ENCODE measurements around the gene SLC9B2.
A peak's percentile ranks its signal among the peaks of the same experiment; 100 is the strongest.

The SLC9B2 gene

GRCh38 chr4:103085555-103086196 lies 9.1 kb upstream of the SLC9B2 start:
- Histone ChIP-seq H3K27me3 (ENCODE audit: control insufficient read depth in 5 of 5, insufficient read depth in 4 of 5, low read length in 5 of 5) (no peaks in the 10 kb centered on the region), H3K4me3 (ENCODE audit: low read depth in 1 of 5, low read length in 5 of 5) (no peak overlapping the region), H3K36me3 (ENCODE audit: control insufficient read depth in 5 of 5, insufficient read depth in 5 of 5, low read length in 5 of 5) (peaks cover 47 to 67% (median 57%) of the 10 kb centered on the region in 5 donors), H3K27ac (ENCODE audit: low read depth, low read length) (no peak overlapping the region), H3K9ac (ENCODE audit: low read length in 5 of 5) (no peak overlapping the region), H3K9me3 (ENCODE audit: control insufficient read depth in 5 of 5, low read length in 5 of 5) (no peaks in the 10 kb centered on the region), H3K4me1 (ENCODE audit: control insufficient read depth in 5 of 5, insufficient read depth in 5 of 5, low read length in 5 of 5) (no peaks in the 10 kb centered on the region)

- no peaks in the 10 kb centered on the region for H3K27me3 ChIP-seq (ENCODE audit: control insufficient read depth in 5 of 5, insufficient read depth in 4 of 5, low read length in 5 of 5)
- no peak overlapping the region for H3K4me3 ChIP-seq (ENCODE audit: low read depth in 1 of 5, low read length in 5 of 5)
- peaks cover 8 to 21% (median 13%) of the 10 kb centered on the region in 5 donors for H3K36me3 ChIP-seq (ENCODE audit: control insufficient read depth in 5 of 5, insufficient read depth in 5 of 5, low read length in 5 of 5)
- no peak overlapping the region for H3K9ac ChIP-seq (ENCODE audit: low read length in 5 of 5)
- peaks cover 0 to 17% (median 16%) of the 10 kb centered on the region in 5 donors for H3K4me1 ChIP-seq (ENCODE audit: control insufficient read depth in 5 of 5, insufficient read depth in 5 of 5, low read length in 5 of 5)
- H3K9me3 ChIP-seq (ENCODE audit: control insufficient read depth in 5 of 5, low read length in 5 of 5), result no peaks in the 10 kb centered on the region
- H3K27ac ChIP-seq (ENCODE audit: low read depth, low read length), result no peak overlapping the region
These were observed 3.1 kb upstream of the SLC9B2 start for GRCh38 chr4:103079621-103080020.

- peak overlapping the region; percentile 60 to 88 (median 82) for H3K4me3 ChIP-seq (ENCODE audit: low read depth in 1 of 5, low read length in 5 of 5)
- H3K36me3 ChIP-seq (ENCODE audit: control insufficient read depth in 5 of 5, insufficient read depth in 5 of 5, low read length in 5 of 5), result peaks cover 0 to 16% (median 8%) of the 10 kb centered on the region in 5 donors
- peaks cover 0 to 21% (median 16%) of the 10 kb centered on the region in 5 donors for H3K4me1 ChIP-seq (ENCODE audit: control insufficient read depth in 5 of 5, insufficient read depth in 5 of 5, low read length in 5 of 5)
- H3K27ac ChIP-seq (ENCODE audit: low read depth, low read length), result peak overlapping the region; percentile 85
- H3K27me3 ChIP-seq (ENCODE audit: control insufficient read depth in 5 of 5, insufficient read depth in 4 of 5, low read length in 5 of 5), result no peaks in the 10 kb centered on the region
- H3K9me3 ChIP-seq (ENCODE audit: control insufficient read depth in 5 of 5, low read length in 5 of 5), result no peaks in the 10 kb centered on the region
- peak overlapping the region; percentile 69 to 93 (median 83) for H3K9ac ChIP-seq (ENCODE audit: low read length in 5 of 5)
These were observed 441 bp downstream of the SLC9B2 start for GRCh38 chr4:103075894-103076746.

- Histone ChIP-seq H3K27ac (ENCODE audit: low read depth, low read length) (peak overlapping the region; percentile 85), H3K36me3 (ENCODE audit: control insufficient read depth in 5 of 5, insufficient read depth in 5 of 5, low read length in 5 of 5) (peaks cover 0 to 11% (median 4%) of the 10 kb centered on the region in 5 donors), H3K4me1 (ENCODE audit: control insufficient read depth in 5 of 5, insufficient read depth in 5 of 5, low read length in 5 of 5) (peaks cover 0 to 21% (median 16%) of the 10 kb centered on the region in 5 donors), H3K9me3 (ENCODE audit: control insufficient read depth in 5 of 5, low read length in 5 of 5) (no peaks in the 10 kb centered on the region), H3K27me3 (ENCODE audit: control insufficient read depth in 5 of 5, insufficient read depth in 4 of 5, low read length in 5 of 5) (no peaks in the 10 kb centered on the region), H3K9ac (ENCODE audit: low read length in 5 of 5) (peak overlapping the region in 4 of 5 donors; percentile 69 to 93 (median 87)), H3K4me3 (ENCODE audit: low read depth in 1 of 5, low read length in 5 of 5) (peak overlapping the region; percentile 60 to 88 (median 82))
These were observed 1.1 kb downstream of the SLC9B2 start for GRCh38 chr4:103075435-103075893.

- H3K27ac ChIP-seq (ENCODE audit: low read depth, low read length), result no peak overlapping the region
- peak overlapping the region in 2 of 5 donors; percentile 60 to 84 for H3K4me3 ChIP-seq (ENCODE audit: low read depth in 1 of 5, low read length in 5 of 5)
- no peak overlapping the region for H3K9ac ChIP-seq (ENCODE audit: low read length in 5 of 5)
- no peaks in the 10 kb centered on the region for H3K27me3 ChIP-seq (ENCODE audit: control insufficient read depth in 5 of 5, insufficient read depth in 4 of 5, low read length in 5 of 5)
- no peaks in the 10 kb centered on the region for H3K9me3 ChIP-seq (ENCODE audit: control insufficient read depth in 5 of 5, low read length in 5 of 5)
- peaks cover 0 to 10% (median 4%) of the 10 kb centered on the region in 5 donors for H3K36me3 ChIP-seq (ENCODE audit: control insufficient read depth in 5 of 5, insufficient read depth in 5 of 5, low read length in 5 of 5)
- peaks cover 0 to 21% (median 16%) of the 10 kb centered on the region in 5 donors for H3K4me1 ChIP-seq (ENCODE audit: control insufficient read depth in 5 of 5, insufficient read depth in 5 of 5, low read length in 5 of 5)
These were observed 1.7 kb downstream of the SLC9B2 start for GRCh38 chr4:103074744-103075434.

GRCh38 chr4:103073792-103074438 lies 2.6 kb downstream of the SLC9B2 start:
- Histone ChIP-seq H3K27ac (ENCODE audit: low read depth, low read length) (no peak overlapping the region), H3K4me1 (ENCODE audit: control insufficient read depth in 5 of 5, insufficient read depth in 5 of 5, low read length in 5 of 5) (peaks cover 0 to 21% (median 16%) of the 10 kb centered on the region in 5 donors), H3K9ac (ENCODE audit: low read length in 5 of 5) (no peak overlapping the region), H3K36me3 (ENCODE audit: control insufficient read depth in 5 of 5, insufficient read depth in 5 of 5, low read length in 5 of 5) (peaks cover 0 to 2% (median 0%) of the 10 kb centered on the region in 5 donors), H3K9me3 (ENCODE audit: control insufficient read depth in 5 of 5, low read length in 5 of 5) (no peaks in the 10 kb centered on the region), H3K4me3 (ENCODE audit: low read depth in 1 of 5, low read length in 5 of 5) (no peak overlapping the region), H3K27me3 (ENCODE audit: control insufficient read depth in 5 of 5, insufficient read depth in 4 of 5, low read length in 5 of 5) (no peaks in the 10 kb centered on the region)

GRCh38 chr4:103067841-103068547 lies 8.6 kb downstream of the SLC9B2 start:
- H3K27ac ChIP-seq (ENCODE audit: low read depth, low read length), result no peak overlapping the region
- H3K36me3 ChIP-seq (ENCODE audit: control insufficient read depth in 5 of 5, insufficient read depth in 5 of 5, low read length in 5 of 5), result peaks cover 0 to 5% (median 4%) of the 10 kb centered on the region in 5 donors
- H3K9me3 ChIP-seq (ENCODE audit: control insufficient read depth in 5 of 5, low read length in 5 of 5), result no peaks in the 10 kb centered on the region

GRCh38 chr4:103060453-103061148 lies 16.0 kb downstream of the SLC9B2 start:
- no peak overlapping the region for H3K4me3 ChIP-seq (ENCODE audit: low read depth in 1 of 5, low read length in 5 of 5)
- H3K4me1 ChIP-seq (ENCODE audit: control insufficient read depth in 5 of 5, insufficient read depth in 5 of 5, low read length in 5 of 5), result no peaks in the 10 kb centered on the region
- no peaks in the 10 kb centered on the region for H3K27me3 ChIP-seq (ENCODE audit: control insufficient read depth in 5 of 5, insufficient read depth in 4 of 5, low read length in 5 of 5)
- no peak overlapping the region for H3K27ac ChIP-seq (ENCODE audit: low read depth, low read length)
- H3K9ac ChIP-seq (ENCODE audit: low read length in 5 of 5), result no peak overlapping the region
- no peaks in the 10 kb centered on the region for H3K9me3 ChIP-seq (ENCODE audit: control insufficient read depth in 5 of 5, low read length in 5 of 5)
- H3K36me3 ChIP-seq (ENCODE audit: control insufficient read depth in 5 of 5, insufficient read depth in 5 of 5, low read length in 5 of 5), result peaks cover 0 to 4% (median 0%) of the 10 kb centered on the region in 5 donors

More at GRCh38 chr4:103067841-103068547, 8.6 kb downstream of the SLC9B2 start:
- Histone ChIP-seq H3K4me3 (ENCODE audit: low read depth in 1 of 5, low read length in 5 of 5) (no peak overlapping the region), H3K4me1 (ENCODE audit: control insufficient read depth in 5 of 5, insufficient read depth in 5 of 5, low read length in 5 of 5) (no peaks in the 10 kb centered on the region), H3K27me3 (ENCODE audit: control insufficient read depth in 5 of 5, insufficient read depth in 4 of 5, low read length in 5 of 5) (no peaks in the 10 kb centered on the region), H3K9ac (ENCODE audit: low read length in 5 of 5) (no peak overlapping the region)

Data from subcutaneous abdominal adipose tissue (tissue), 5 donors.